Measurements from ENCODE around the gene CAMTA1. TPM values are rescaled to one million over a fixed set of nuclear protein-coding genes. Genes with fewer than 3 reads are reported as not detected.

CAMTA1 gene
- polyA plus RNA-seq, 1 of the 3 experiments (the other 2 are of a cell fraction) = 63.1 TPM

- ChIA-PET CTCF (interaction anchor here (1.5 to 22.6 kb wide), 6 partner anchors 10 to 96 kb away, joined by 4 to 739 read pairs (median 70); partner anchors contain the start of gene VAMP3), POLR2A (interaction anchor here (4.6 to 5.6 kb wide), 3 partner anchors 9 to 81 kb away, joined by 60 to 105 read pairs (median 66); no protein-coding TSS in a partner anchor)
- H3F3A ChIP-seq (replicated peaks; ENCODE audit: insufficient read depth) = no peaks in the 10 kb centered on the region
- WGBS (ENCODE audit: low lambda C conversion rate) = 73% methylated on average over 6 of the region's 11 CpGs
- TF ChIP-seq MXI1 (IDR thresholded peaks at IDR 0.05; ENCODE audit: low read depth, low read length) (no peak), PBX3 (IDR thresholded peaks at IDR 0.05) (no peak), GATA2 (CRISPR knock-in tag; IDR thresholded peaks at IDR 0.05) (no peak), EP300 (IDR thresholded peaks at IDR 0.05; ENCODE audit: borderline replicate concordance in 1 of 2, low read depth in 1 of 2, low read length in 1 of 2) (no peak), MAX (IDR thresholded peaks at IDR 0.05; ENCODE audit: low read depth) (no peak), JUND (IDR thresholded peaks at IDR 0.05) (no peak), TAF1 (IDR thresholded peaks at IDR 0.05; ENCODE audit: borderline replicate concordance, low read depth, low read length) (no peak), NRF1 (IDR thresholded peaks at IDR 0.05; ENCODE audit: low read depth, low read length) (no peak), REST (IDR thresholded peaks at IDR 0.05; ENCODE audit: low read depth, low read length) (no peak), SMC3 (IDR thresholded peaks at IDR 0.05; ENCODE audit: low read depth, low read length) (no peak), IRF3 (IDR thresholded peaks at IDR 0.05; ENCODE audit: low read depth, low read length) (no peak), POLR2AphosphoS5 (IDR thresholded peaks at IDR 0.05; ENCODE audit: low read depth, low read length) (no peak), USF2 (IDR thresholded peaks at IDR 0.05; ENCODE audit: borderline replicate concordance, low read depth, low read length) (no peak), ELF1 (IDR thresholded peaks at IDR 0.05) (no peak), YY1 (IDR thresholded peaks at IDR 0.05; ENCODE audit: low read depth) (no peak), TCF12 (IDR thresholded peaks at IDR 0.05) (no peak), MEF2A (IDR thresholded peaks at IDR 0.05; ENCODE audit: borderline replicate concordance, low read depth) (no peak), RFX5 (IDR thresholded peaks at IDR 0.05; ENCODE audit: low read length) (no peak), FOSL2 (IDR thresholded peaks at IDR 0.05; ENCODE audit: borderline replicate concordance, low read depth) (no peak), FOXM1 (IDR thresholded peaks at IDR 0.05; ENCODE audit: low read depth) (no peak)
- H3K9ac ChIP-seq = no peak overlapping the region
- no peak overlapping the region for H3K4me2 ChIP-seq
- peaks cover 5 to 67% of the 10 kb centered on the region in 2 experiments; a peak in 3 of 4 replicates for H3K4me1 ChIP-seq (ENCODE audit: control insufficient read depth in 1 of 2, insufficient read depth in 2 of 2, low read depth in 1 of 2, low read length in 1 of 2)
- DNase-seq = no peak
- H3K27ac ChIP-seq (ENCODE audit: low read depth in 2 of 2, low read length in 1 of 2) = peak overlapping the region in 1 of 2 experiments; percentile 100; a peak in 2 of 4 replicates
- H3K36me3 ChIP-seq (replicated peaks in 1 of 2; ENCODE audit: control insufficient read depth in 1 of 2, insufficient read depth in 2 of 2, low read length in 1 of 2) = no peaks in the 10 kb centered on the region
- H4K20me1 ChIP-seq (ENCODE audit: insufficient read depth) = no peaks in the 10 kb centered on the region
- H3K79me2 ChIP-seq (ENCODE audit: insufficient read depth) = no peaks in the 10 kb centered on the region
- H3K9me3 ChIP-seq = no peaks in the 10 kb centered on the region
- H2AFZ ChIP-seq (ENCODE audit: low read depth) = no peak overlapping the region
- H3K27me3 ChIP-seq (ENCODE audit: insufficient read depth) = no peaks in the 10 kb centered on the region
- H3K9me2 ChIP-seq = no peaks in the 10 kb centered on the region
- H3K4me3 ChIP-seq (ENCODE audit: low read depth in 2 of 2, low read length in 1 of 2) = no peak overlapping the region
Measured at GRCh38 chr1:7671146-7671465, 885.9 kb downstream of the CAMTA1 start.
